GM21717 (cell line): ENCODE measurements around the gene EEFSEC.
"Not testable (repeated sequence)": the region's sequence is repeated elsewhere in the genome, so short reads cannot be mapped to it uniquely, and the experiment has no call there.

Experiments used
- ATAC-seq: cut with Tn5 transposase; IDR thresholded peaks from one replicate; pipeline ENCODE4 v1.9.1; 2021; ENCODE audit warnings: mild to moderate bottlenecking, moderate library complexity; ENCODE audit not compliant: unreplicated experiment

The EEFSEC gene

GRCh38 chr3:128152419-128153155 lies 694 bp upstream of the EEFSEC start:
- peak; percentile 42 for ATAC-seq

DNA sequence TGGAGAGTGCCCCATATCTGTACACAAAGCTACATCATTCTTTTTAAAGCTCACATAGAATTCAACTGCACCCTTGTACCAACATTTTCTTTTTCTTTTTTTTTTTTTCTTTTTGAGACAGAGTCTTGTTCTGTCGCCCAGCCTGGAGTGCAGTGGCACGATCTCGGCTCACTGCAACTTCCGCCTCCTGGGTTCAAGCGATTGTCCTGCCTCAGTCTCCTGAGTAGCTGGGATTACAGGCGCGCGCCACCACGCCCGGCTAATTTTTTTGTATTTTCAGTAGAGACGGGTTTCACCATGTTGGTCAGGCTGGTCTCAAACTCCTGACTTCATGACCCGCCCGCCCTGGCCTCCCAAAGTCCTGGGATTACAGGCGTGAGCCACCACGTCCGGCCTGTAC lies 1.1 kb downstream of the EEFSEC start:
- ATAC-seq = not testable (repeated sequence)

GRCh38 chr3:128155616-128156360 lies 2.5 kb downstream of the EEFSEC start:
- ATAC-seq = no peak

DNA sequence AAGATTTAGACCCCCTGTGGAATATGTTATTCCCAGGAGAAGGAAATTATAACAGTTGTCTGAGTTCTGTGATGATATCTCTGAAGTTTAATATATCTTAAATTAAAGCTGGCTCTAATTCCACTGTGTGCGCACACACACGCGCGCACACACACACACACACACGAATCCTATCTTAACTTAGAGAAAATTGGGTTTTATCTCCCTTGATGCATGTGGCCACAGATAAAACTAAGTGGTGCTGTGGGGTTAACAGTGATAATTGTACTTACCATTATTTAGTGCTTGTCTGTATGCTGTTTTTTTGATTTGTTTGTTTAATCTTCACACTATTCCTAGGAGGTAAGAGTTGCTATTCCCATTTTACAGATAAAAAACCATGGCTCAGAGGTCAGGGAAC lies 7.4 kb downstream of the EEFSEC start:
- no peak for ATAC-seq

GRCh38 chr3:128163432-128163831 lies 10.2 kb downstream of the EEFSEC start:
- no peak for ATAC-seq

DNA sequence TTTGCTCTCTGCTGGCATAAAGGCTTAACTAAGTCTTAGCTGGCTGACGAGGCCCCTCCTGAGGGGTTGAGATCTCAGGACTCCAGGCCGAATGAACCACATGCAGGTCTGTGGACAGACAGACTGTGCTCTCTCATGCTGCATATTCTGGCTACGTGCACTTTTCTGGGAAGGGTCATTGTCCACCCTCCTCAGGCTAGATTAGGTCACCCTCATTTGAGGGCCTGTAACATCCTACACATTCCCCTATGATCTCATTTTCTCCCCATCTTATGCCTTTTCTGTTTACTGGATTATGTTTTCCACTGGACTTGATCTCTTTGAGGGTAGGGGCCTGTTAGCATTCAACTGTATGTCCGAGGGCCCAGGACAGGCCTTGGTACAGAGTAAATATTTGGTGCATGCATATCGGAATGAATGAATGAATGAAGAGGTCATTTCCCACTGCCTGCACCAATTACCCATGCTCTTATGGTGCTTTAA lies 13.7 kb downstream of the EEFSEC start:
- ATAC-seq = no peak

DNA sequence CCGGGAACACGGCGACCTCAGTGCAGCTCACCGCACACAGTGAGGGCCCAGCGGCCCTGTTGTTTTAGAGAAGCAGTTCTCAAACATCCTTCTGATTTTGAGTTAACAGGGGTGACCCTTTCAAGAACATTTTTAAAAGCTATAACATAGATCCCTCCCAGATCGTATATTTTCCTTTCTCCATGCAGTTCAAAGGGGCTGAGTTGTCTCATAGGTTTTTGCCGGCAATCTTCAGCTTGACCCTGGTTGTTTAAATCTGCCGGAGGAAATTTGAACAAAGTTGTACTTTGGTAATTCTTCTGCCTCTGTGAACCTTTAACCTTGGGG lies 14.3 kb downstream of the EEFSEC start:
- ATAC-seq = no peak

DNA sequence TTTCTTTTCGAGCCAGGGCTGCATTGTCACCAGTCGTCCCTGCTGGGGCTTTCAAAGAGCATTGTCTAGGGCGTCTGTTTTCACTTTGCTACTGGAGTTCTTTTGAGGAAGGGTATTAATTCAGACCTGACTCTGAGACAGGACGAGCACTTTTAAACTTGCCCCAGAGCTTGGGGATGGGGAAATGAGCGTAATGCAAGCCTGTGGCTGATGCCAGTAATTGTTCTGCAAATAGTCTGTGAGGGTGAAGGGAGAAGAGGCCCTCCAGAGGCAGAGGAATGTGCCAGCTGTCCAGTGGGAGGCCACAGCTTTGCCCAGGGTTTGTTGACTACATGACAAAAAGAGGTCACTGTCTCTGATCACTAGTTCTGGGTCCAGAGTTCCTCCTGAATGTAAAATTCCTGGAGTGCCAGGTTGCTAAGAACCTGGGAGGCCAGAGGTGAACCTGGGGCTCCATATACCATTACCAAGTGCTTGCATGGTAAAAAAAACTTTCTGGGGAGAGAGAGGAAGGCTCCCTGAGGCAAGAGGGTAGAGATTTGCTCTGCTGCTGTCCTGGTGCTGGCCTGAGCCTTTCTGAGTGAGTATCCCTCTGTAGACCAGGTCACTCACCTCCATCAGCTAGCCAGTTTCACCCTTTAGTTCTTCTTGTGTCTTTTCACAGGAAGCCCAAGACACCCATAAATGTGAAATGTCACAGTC lies 14.8 kb downstream of the EEFSEC start:
- ATAC-seq = no peak

- ATAC-seq = no peak
Observed at GRCh38 chr3:128168836-128169235, 15.6 kb downstream of the EEFSEC start.

GRCh38 chr3:128170866-128171516 lies 17.7 kb downstream of the EEFSEC start:
- no peak for ATAC-seq

DNA sequence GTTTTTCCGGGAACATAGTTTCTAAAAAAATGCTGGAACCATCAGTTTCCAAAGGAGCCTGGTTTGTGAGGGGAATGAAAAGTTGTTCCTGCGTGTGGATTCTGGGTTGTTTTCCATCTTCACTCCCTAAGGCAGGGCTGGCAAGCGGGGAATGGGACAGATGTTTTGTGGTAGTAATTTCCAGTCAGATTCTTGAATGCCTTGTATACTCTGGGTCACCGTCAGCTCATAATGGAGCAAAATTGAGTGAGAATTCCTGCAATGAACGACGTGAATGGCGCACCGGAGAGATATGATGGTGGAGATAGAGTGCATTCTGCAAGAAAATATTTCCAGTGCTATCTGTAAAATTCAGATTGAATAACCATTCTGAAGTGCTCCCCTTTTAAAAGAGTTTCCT lies 19.9 kb downstream of the EEFSEC start:
- ATAC-seq = no peak

- ATAC-seq = no peak
Observed at GRCh38 chr3:128173849-128174248, 20.6 kb downstream of the EEFSEC start.

DNA sequence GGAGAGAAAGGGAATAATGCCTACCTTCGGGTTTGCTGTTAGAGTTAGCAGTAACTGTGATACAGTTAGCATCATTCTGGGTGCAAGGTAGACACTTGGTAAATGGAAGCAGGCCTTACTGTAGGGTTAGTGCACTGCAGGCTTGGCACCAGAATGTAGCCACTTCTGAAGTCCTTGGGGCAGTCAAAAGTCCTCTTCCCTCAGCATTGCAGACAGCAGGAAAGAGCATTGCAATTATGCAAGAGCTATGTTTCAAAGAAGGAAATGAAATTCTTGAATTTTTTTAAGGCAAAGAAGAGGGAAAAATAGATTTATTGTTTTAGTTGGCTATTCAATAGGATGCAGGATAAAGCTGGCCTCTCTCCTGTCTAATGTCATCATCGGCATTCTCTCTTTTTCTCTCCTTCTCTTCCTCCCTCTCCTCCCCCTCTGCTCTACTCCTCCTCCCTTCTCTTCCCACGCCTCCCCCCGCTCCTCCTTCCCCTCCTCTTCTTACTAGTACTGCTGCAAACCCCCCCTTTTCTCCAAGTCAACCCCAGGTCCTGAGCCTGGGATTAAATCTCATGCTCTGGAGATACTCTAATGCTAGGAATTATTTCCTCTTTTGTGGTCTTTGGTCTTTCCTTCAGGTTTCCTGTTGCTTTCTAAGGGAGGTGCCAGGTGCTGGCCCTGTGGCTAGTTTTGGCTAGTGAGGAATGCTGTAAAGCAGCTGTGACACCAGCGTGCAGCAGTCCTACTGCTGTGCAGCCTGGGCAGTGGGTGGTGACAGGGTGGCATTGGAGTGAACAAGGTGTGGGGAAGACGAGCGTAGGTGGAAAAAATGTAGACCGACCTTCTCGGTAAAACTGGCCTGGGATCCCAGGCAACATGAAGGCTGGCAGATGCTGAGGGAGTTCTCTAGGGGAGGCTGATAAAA lies 21.7 kb downstream of the EEFSEC start:
- ATAC-seq = no peak

DNA sequence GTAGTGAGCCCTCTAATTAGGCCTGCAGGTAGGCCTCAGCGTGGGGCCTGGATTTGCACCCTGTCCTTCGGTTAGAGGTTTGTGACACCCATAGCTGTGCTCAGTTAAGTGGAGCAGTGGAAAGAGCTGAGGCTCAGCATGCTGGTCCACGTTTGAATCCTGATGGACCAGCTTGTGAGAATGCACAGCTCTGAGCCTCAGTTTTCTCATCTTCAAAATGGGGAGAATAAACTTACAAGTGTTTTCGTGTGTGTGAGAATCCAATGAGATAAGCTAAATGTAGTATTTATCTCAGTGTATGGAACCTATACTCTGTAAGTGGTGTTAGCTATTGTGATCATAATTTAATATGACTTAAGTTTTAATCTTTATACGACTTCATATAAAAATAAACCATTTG lies 22.5 kb downstream of the EEFSEC start:
- no peak for ATAC-seq

DNA sequence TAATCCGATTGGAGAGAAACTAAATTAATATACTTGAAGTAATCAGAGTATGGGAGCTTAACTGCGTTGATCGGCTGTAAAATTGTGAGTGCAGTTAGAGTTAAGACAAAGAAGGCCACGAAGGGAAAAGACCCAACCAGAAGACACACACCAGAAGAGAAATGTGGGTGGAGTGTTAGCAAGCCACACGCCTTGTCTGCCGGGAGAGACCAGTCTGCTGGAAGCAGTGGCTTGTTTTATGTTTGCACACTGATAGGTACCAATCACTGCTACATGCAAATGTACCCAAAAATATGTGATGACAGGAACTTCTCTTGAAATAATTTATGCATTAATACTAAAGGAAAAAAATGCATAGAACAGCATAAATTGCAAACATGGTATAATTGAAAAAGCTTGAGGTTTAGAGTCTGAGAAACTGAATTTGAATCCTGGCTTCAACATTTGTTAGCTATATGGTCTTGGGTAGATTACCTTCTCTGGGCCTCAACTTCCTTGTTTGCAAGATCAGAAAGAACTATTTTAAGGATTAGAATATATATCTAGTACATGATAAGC lies 23.1 kb downstream of the EEFSEC start:
- ATAC-seq = no peak

- ATAC-seq = no peak
Observed at GRCh38 chr3:128177865-128178264, 24.6 kb downstream of the EEFSEC start.

DNA sequence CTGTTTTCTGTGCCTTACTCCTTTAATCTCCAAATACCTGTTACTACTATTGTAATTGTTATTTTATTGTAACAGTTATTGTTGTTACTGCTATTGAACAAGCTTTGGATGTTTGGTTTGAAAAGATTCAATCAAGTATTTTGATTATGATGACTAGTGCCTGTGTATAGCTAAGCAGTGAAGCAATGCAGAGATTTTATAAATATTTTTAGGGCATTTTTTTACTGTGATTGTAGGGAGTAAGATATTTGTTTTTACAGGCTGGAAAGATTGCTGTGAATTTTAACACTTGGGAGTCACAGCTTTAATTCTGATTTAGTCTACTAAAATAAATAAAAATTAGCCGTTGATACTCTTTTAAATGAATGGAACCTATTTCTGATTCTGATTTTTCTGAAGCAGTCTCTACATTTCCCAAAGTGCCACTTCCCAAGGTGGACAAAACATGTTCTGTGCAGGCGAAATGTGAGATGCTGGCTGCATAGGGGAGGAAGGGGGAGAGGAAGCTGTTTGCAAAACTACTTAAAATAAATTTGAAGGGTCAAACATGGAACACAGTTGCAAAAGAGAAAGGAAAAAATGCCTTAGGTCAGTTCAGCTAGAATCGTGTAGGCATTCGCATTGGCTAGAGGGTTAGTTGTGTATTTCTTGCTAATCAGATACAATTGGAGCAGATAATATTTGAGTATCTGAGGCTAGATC lies 25.7 kb downstream of the EEFSEC start:
- ATAC-seq = no peak

- no peak for ATAC-seq
Observed at GRCh38 chr3:128179484-128179819, 26.2 kb downstream of the EEFSEC start.

DNA sequence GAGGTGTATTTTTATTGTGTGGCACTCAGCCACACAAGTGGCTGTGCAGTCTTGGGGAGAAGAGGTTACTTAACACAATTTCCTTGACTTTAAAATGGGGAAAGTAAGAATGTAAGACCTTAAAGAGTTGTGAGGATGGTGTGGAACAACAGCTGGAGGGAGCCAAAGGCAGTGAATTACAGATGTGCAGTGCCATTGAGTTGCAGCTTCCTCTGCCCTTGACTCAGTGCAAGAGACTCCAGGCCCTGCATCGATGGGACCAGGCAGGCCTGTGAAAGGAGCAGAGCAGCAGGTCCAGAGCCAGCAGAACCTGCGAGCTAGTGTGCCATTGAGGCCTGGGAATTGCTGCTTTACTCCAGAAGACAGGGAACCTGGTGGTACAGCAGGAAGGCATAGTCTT lies 27.2 kb downstream of the EEFSEC start:
- ATAC-seq = no peak

GRCh38 chr3:128180913-128181312 lies 27.6 kb downstream of the EEFSEC start:
- no peak for ATAC-seq
